Inflammatory macrophage treated with lipopolysaccharide for 1 hour (primary cell): ENCODE results near the gene BZW2.

ENCODE experiments used
- DNase-seq, 2 donors: peaks; one replicate each; pipeline ENCODE4 v3.0.0-alpha.2; 2020 to 2022

Gene BZW2

DNA sequence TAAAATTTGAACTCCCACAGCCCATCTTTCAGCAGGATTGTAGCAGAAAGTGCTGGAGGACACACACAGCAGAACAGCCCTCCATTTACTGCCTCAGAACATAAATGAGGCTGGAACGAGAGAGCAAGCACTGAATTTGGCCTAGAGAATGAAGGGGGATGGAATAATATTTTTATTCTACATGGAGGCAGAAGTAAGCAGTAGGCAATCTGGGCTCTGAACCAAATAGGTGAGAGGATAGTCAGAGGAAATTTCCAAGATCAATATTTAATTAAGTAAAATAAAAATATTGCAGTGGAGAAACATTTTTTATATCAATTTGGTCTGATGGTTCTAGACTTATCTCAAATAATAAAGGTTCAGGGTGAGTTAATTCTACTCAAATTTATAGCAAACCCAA is 78.4 kb downstream of the BZW2 start:
- no peak for DNase-seq

DNA sequence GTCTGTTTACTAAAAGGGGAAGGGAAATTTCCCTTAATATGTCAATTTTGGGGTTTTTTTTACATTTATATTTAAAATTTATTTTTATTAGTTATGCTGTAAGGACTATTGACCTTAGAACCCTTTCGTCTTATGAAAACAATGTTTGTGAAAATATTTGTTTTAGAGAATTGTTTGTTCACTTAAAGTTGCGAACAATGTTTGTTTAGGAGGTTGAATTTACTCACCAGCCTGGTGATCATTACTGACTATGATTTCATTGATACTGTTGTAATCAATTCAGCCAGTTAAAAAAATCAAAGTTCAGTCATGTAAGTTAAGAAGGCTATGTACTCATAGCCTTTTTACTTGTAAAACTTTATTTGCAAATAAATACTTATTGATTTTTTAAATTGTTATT is 80.2 kb downstream of the BZW2 start:
- DNase-seq, result no peak

DNA sequence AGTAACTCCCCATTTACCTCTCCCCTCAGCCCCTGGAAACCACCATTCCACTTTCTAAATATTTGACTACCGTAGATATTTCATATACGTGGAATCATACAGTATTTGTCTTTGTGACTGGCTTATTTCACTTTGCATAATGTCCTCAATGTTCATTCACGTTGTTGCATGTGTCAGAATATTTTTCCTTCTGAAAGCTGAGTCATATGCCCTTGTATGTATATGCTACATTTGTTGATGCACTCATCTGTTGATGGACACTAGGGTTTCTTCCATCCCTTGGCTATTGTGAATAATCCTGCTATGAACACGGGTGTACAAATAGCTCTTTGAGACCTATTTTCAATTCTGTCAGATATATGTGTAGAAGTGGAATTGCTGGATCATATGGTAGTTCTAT is 81.8 kb downstream of the BZW2 start:
- DNase-seq, result no peak

DNA sequence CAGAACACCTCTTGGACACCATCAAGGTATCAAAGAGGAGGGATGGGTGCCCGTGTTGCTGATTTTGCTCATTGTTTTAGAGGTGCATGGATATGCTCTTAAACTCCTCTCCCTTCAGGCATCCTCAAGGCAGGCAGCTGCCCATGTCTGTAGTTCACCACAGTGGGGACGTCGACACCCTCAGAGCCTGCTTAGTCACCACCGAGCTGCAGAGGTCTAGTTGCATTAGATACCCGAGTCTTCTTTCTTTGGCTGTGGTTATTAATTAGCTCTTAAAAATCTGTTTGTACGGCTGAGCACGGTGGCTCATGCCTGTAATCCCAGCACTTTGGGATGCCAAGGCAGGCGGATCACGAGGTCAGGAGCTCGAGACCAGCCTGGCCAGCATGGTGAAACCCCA is 82.8 kb downstream of the BZW2 start:
- no peak for DNase-seq

DNA sequence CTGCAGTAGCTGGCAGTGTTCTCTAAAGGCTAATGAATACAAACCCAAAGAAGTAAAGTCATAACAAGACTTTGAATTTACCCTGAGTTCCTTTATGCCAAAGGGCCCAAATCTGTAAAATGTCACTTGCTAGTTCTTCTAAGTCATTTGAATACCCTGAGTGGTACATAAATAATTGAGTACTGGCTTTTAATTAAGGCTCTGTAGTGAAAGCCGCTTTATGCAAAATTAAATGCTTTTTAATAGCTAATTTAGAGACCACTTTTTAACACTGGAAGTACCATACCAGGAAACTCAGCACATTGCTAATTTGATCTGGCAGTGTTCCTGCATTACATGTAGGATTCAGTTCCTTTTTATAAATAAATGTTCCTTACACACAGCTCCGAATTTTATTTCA is 83.6 kb downstream of the BZW2 start:
- no peak for DNase-seq

DNA sequence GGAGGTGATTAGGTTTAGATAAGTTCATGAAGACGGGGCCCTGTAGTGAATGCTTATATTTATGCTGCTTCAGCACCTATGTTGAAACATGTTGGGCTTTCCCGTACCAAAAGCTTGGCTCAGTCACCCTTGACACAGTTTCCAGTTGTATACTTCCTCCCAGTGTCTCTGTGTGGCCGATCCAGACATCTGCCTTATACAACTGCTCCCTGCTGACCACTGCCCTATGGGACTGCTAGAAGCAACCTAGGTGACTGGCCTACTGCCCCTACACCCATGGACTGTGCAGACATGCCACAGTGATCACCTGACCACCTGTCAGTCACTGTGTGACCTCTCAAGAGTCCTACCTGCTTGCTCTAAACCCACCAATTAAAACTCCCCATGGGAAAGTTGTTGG is 85.0 kb downstream of the BZW2 start:
- peak; percentile 38 to 39 for DNase-seq

DNA sequence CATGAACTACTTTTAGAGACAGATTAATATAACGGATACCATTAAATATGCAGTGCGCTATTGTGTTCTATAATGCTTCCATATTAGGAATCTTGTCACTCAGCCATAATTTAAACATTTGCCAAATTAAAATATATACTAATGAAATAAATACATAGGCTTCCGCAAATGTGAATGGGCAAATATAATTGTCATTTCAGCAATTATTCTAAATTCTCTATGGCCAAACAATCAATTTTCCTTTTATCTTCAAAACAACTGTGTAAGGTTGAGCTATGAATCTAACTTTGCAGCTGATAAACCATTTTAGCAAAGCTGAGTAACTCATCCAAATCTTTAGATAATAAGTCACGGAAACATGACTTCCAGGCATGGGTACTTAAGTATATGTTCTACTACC is 86.8 kb downstream of the BZW2 start:
- DNase-seq, result no peak

DNA sequence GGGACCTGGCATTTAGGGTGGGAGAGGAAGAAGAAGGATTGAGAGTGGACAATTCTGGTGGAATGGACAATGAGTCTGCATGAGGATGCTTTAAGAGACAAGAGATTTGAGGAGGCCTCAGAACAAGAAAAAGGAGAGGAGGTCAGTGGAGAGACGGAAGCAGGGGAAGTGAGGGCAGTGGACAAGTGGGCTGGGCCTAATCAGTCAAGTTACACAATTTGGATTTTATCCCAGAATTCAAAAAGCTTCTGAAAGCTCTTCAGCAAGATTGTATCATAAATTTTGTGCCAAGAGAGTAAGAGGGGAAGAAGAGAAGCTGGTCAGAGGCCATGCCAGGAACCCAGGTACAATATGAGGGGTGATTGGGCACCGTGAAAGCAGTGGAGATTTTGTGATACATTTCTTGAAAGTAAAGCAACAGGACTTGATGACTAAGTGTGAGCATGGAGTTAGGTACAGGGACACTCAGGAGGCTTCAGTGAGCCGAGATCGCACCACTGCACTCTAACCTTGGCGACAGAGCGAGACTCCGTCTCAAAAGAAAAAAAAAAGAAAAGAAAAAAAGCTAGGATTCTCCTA is 88.3 kb downstream of the BZW2 start:
- no peak for DNase-seq

DNA sequence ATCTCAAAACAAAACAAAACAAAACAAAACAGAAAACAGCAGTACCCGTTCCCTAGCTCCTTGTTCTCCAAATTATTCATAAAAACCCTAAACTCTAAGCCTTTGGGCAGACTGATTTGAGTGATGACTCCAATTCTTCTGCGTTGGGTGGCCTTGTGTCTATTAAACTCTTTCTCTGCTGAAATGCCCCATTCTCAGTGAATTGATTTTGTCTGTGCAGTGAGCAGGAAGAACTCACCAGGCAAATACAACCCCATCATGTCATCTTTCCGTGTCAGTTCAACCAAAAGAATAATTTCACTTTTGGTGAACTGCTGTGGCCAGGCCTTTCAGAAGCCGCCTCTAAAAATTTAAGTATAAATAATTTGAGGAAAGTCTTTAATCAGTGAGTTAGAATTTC is 89.0 kb downstream of the BZW2 start:
- no peak for DNase-seq

DNA sequence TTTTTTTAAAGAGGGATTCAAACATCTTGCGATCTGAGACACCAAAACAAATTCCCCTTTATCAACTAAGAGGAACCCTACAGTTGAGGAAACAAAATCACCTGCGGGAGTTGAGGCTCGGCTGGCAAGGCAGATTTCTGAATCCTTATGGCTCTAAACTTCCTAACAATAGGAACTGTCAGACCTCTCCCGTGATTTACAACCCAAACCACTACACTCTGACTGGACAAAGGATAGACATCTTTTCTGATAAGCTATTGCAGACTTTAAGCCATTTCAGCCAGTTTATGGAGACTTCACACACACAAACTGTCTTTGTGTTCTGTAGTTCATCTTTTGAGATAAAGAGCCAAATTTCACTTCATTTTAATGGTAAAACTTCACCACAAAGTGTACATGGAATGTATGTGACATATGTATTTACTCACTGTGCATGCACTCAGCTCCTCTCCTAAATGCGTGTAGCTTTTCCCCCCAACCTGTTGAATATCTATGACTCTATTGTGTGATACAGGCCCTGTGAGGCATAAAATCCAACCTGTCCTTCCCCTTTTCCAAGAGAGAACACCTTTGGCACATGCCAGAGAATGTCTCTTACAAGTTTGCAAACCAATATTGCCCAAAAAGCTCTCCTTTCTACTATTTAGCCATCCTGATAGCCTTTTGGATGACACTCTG is 92.2 kb downstream of the BZW2 start:
- no peak for DNase-seq

DNA sequence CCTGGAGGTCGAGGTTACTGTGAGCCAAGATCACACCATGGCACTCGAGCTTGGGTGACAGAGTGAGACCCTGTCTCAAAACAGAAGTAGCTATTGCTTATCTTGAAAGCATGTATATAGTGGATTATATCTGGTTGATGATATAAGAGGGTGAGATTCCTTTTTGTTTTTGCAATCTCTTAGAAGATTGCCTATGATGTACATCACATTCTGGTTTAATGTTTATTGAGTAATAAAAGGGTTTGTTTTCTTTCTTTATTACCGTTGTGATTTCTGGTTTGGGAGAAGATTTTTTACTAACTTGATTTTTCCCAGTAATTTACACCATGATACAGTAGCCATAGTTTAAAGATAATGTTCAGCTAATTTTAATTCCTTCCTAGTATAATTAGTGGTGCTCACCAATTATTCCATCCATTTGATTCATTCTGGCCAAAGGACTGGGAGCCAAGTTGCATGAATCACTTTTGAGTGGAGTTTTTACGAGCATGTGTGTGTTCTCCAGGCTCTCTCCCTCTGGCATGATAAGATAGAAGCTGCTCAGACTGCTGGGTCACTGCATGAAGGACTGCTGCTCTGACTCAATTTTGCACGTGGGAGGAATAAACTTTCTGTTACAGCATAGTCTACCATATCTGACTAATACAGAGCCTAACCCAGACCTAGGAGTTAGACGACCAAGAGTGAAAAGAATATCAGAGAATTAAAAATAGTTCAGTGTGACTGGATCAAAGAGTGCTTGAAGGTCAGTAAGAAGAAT is 94.1 kb downstream of the BZW2 start:
- DNase-seq, result peak in 1 of 2 donors; percentile 11

DNA sequence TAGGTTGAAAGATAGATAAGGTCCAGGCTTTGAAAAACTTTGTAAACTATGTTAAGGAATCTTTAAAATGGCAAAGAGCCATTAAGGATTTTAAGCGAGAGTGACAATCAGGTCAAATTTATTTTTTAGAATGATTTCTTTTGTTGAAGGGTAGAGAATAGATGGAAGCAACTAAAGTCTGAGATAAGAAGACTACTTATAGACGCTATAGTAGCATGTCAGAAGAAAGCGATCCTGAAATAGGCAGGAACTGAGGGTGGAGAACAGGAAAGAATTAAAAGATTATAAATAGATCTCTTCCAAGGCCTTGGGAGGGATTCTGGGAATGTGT is 94.6 kb downstream of the BZW2 start:
- DNase-seq, result no peak

DNA sequence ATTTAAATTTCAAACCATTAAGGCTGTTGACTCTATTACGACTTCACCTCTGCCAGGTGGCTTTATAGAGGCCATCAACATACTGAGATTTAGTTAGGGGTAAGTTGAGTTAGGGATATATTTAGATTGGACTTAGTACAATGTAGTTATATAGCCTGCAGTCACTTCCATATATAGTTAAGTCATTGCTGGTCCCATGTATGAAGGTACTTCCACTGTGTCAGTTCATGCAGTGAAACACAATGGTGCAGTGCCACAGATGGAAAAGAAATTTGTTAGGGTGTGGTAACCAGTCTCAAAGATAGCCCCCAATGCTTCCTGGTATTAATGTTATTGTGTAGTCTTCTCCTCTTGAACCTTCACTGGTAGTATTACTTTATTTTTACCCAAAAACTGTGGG is 95.0 kb downstream of the BZW2 start:
- no peak for DNase-seq

DNA sequence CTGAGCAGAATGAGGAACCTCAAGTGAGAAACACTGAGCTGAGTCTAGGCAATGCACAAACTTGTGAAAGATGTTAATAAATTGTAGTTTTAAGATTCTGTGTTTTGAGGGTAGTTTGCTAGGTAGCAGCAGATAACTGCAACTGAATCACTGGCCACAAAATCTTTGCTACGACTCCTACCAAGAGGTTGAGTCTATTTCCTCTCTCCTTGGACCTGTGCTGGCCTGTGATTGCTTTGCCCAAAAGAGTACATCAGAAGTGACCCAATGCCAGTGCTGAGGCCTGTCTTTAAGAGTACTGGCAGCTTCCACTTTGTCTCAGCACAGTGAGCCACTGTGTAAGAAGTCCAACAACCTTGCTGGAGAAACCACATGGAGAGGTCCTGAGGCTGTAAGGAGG is 95.7 kb downstream of the BZW2 start:
- no peak for DNase-seq

DNA sequence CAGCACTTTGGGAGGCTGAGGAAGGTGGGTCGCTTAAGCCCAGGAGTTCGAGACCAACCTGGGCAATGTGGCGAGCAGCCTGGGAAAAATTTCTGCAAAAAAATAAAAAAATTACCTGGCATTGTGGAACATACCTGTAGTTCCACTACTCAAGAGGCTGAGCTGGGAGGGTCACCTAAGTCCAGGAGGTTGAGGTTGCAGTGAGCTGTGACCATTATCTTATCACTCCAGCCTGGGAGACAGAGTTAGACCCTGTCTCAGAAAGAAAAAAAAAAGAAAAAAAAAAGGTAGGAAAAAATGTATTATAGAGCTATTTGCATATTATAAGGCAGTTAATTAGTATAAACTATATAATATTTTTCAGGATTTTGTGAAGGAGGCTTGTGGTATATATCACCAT is 96.6 kb downstream of the BZW2 start:
- no peak for DNase-seq

DNA sequence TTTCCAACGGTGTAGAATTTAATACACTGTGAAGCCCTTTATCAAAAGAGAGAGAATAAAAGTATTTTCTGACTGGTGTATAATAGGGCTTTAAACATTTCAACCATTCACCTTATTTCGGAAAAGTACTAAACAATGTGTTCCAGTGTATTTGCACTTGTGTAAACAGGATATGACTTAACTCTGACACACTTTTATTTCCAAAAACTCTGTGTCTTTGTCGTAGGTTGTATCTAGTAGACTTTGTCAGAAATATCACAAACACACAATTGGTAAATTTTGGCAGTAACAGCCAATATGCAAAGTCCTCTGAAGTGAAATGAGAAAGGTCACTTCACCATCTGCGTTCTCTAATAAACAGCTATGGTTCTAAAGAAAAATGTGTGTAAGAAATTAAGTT is 97.3 kb downstream of the BZW2 start:
- no peak for DNase-seq

DNA sequence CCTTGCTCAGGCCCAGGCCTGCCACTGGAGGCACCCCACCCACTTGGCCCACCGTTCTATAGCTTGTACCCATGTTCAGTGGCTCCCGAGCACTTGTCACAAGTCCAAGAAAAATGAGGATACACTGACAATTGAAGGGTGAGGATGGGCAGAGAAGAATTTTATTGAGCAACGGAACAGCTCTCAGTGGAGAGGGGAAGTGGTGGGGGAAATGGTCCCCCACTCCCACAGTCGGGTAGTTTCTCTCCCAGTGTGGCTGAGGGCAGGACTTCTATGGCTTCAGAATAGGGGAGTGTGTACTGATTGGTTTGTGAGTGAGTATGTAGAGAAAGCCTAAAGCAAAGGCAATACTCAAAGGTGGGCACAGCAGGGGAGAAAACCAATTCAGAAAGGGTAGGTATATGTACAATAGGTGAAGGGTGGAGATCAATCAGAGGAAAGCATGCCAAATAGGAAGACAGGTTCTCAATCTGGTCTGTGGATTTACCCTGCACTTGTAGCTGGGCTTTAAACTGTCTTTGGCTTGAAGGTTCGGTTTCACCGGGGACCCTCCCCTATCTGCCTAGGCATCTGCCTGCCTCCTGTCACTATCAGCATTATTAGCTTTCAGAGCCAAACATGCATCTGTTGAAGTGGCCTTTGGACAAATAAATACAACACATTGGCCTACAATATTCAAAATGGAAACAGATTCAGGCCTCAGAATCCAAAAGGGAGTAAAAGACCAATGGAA is 98.7 kb downstream of the BZW2 start:
- DNase-seq, result no peak

DNA sequence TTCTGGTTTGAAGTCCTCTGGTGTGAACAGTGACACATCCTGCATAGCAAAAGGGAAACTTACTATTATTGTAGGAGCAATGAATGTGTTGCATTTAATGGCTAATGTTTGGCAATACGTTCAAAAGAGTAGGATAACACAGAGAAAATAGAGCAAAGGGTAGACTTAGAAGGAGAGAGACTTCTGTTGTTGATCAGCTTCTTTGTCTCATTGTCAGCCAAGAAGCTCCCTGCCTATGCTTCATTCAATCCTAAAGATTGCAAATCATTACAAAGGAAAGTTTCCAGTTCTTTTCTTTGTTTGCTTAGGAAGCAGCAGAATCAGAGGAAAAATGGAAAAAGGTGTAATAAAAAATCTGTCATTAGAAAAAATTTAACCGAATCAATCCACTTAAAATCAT is 99.7 kb downstream of the BZW2 start:
- no peak for DNase-seq

DNA sequence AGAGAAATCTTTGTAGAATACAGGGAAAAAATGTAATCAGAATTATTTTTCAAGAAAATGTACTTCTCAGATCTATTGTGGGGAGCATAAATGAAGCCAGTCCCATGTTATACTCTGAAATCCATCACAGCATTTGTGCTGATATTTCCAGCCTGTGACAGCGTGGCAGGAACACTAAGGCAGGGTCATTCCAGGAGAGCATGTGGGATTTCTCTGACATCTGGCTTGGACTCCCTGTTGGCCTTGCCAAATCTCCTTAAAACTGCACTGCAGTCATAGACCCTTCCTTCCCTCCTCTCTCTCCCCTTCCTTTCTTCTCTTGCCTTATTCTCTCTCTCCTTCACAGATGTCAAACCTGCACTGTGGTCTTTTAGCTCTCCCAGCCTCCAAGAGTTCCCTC is 101.1 kb downstream of the BZW2 start:
- DNase-seq, result no peak

DNA sequence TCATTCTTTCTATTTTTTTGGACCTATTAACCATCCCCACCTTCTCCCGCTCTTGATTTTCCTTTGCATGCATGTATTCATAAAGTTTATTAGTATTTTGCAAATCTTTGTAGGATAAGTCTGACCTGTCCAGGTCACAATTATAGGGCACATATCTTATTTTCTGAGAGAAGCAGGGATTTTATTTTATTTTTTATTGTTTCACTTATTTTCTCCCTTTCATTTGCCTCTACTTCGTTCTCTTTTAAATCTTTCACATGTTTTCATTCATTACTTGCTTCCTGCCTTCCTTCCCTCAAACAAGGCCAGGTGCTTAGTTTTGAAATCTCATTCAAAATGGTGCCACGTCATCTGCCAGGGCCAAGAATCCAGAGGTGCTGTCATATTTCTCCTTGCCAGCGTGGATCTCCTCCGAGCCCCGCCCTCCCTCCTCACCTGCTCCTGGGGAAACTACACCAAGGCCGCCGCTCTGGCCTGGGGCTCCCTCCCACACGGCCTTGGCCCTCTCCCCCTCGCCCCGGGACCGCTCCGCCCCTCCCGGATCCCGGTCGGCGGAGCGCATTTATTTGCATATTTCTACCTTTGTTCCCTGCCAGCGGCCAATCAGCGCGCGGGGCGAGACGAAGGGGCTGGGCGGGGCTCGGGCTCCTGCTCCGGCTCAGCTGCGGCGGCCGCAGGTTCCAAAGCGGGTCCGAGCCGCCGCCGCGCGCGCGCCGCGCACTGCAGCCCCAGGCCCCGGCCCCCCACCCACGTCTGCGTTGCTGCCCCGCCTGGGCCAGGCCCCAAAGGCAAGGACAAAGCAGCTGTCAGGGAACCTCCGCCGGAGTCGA is 107.3 kb downstream of the BZW2 start, which contains the start of gene TSPAN13:
TSS of gene TSPAN13 (plus strand) at position 654 of the 830 bp plus-strand sequence. CDS start 213 bp downstream, outside the sequence.
- peak; percentile 52 to 53 for DNase-seq

DNA sequence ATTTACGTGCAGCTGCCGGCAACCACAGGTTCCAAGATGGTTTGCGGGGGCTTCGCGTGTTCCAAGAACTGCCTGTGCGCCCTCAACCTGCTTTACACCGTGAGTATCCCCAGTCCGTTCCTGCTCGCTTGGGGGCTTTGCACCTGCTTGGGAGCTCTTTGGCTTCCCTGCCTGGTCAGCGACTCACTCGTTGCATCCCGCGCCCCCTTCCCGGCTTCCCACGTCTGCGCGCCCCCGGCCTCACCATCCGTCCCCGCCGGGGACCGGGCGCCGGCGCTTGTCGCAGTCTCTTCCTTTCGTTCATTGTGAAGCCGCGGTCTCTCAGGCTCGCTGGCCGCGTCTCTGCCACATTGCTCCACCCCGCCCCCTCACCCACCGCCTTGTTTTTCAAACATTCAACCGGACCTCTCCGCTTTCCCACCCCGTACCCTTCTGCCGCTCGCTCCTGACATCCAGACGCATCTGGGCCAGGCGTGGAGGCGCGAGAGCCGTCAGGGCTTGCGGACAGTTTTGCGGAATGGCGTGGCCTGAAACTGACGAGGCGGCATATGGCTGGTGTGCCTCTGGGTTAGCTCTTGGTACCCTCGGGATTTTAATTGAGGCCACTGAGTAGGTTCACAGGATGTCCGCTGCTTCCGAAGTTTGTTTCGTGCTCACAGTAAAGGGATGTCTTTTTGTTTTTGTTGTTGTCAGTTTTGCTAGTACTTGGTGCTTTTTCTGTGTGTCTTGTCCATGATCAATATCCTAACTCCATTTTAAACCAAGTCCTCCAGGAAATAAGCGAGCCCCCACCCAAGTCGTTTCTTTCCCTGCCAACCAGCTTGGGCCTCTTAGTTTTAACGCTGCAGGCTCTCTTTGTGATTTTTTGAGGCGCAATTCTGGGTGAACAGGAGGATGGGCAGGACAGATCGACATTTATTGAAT is 108.2 kb downstream of the BZW2 start:
- no peak for DNase-seq

DNA sequence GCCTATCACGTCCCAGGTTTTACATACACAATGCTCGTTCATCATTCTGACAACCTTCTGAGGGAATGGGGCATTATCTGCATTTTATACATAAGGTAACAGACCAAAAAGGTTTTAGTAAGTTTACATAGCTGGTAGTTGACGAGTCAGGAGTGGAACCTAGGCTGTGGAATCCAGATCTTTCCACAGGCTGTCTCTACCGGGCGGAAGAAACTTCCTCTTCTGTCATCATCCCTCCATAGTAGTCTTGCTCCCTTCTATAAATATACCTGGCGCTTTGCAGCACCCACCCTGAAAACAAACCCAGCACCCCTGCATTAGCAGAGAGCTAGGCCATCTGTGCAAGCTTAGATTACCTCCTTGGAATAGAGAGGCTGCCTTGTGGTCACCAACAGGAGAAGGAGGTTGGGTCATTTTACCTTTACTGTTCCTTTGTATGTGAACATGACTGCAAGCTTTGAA is 108.9 kb downstream of the BZW2 start:
- DNase-seq, result no peak
